OCI-LY1 (cell line): ENCODE results near the gene PDGFD.

Source experiments
- CTCF ChIP-seq: fragments of 200-600 bp; sonication (generic), shearing (Covaris generic); IDR thresholded peaks from 2 replicates; pipeline ENCODE4 v1.5.1; 2017; ENCODE audit warnings: mild to moderate bottlenecking, antibody characterized with exemption, low read length, moderate library complexity, mixed read lengths
- EZH2 ChIP-seq: fragments of 200-600 bp; sonication (generic), shearing (Covaris generic); IDR thresholded peaks from 2 replicates; pipeline ENCODE4 v1.8.0; 2017; ENCODE audit warnings: borderline replicate concordance, mixed run types, mild to moderate bottlenecking, antibody characterized with exemption, low read length, moderate library complexity, mixed read lengths

- no peak for TF ChIP-seq CTCF
- no peak for TF ChIP-seq EZH2
Measured at GRCh38 chr11:104127828-104128227, 36.1 kb downstream of the PDGFD start.
